Adrenal gland (tissue), 12 donors: ENCODE data around the gene ARPIN. TPM values are rescaled to one million over a fixed set of nuclear protein-coding genes. Genes with fewer than 3 reads are reported as not detected.
"Not testable (repeated sequence)": the region's sequence is repeated elsewhere in the genome, so short reads cannot be mapped to it uniquely, and the experiment has no call there.

Experiments
- DNase-seq, 7 donors: peaks; one replicate each; pipeline ENCODE4 v3.0.0-alpha.2; 2019 to 2020
- H3K27ac ChIP-seq, 5 donors: fragments of 200-600 bp; sonication (generic) in 4 of 5; 1 replicate in 3 of 5; 2 replicates in 2 of 5; pipeline versions ENCODE4 v1.5.1 to v1.8.0; 2016 to 2020; ENCODE audit warnings: mild to moderate bottlenecking in 1 of 5
- H3K27me3 ChIP-seq: fragments of 200-600 bp; 2 replicates; pipeline ENCODE4 v1.8.0; 2021
- H3K36me3 ChIP-seq, 2 donors: fragments of 200-600 bp; replicated peaks in 1 of 2; 1 replicate in 1 of 2; 2 replicates in 1 of 2; pipeline versions ENCODE4 v1.5.1 to v1.8.0; 2018 to 2022
- H3K4me1 ChIP-seq, 2 donors: fragments of 200-600 bp; replicated peaks in 1 of 2; 1 replicate in 1 of 2; 2 replicates in 1 of 2; pipeline versions ENCODE4 v1.5.1 to v1.8.0; 2018 to 2021
- H3K4me3 ChIP-seq, 4 donors: fragments of 200-600 bp; sonication (generic) in 3 of 4; one replicate each; pipeline ENCODE4 v1.5.1; 2016 to 2018
- H3K9me3 ChIP-seq, 3 donors: fragments of 200-600 bp; sonication (generic) in 1 of 3; replicated peaks in 1 of 3; 1 replicate in 2 of 3; 2 replicates in 1 of 3; pipeline versions ENCODE4 v1.5.1 to v1.8.0; 2016 to 2021
- CTCF ChIP-seq, 6 experiments: fragments of 450-650 bp in 4 of 6; fragments of 200-600 bp in 2 of 6; sonication (generic) in 1 of 6; IDR thresholded peaks; 1 replicate in 5 of 6; 2 replicates in 1 of 6; pipeline versions ENCODE4 v1.5.1 to v1.8.0; 2016 to 2021; ENCODE audit warnings: antibody characterized with exemption in 6 of 6, mild to moderate bottlenecking in 2 of 6, moderate library complexity in 1 of 6
- POLR2A ChIP-seq, 2 donors: fragments of 450-650 bp; IDR thresholded peaks; one replicate each; pipeline ENCODE4 v1.6.1; 2017; ENCODE audit warnings: antibody characterized with exemption in 2 of 2, mild to moderate bottlenecking in 2 of 2, moderate library complexity in 1 of 2
- WGBS, 4 donors: extraction: QIAGEN DNeasy Blood & Tissue Kit in 2 of 4; methylation state at CpG; one replicate each; pipeline versions ENCODE4 v1.1.5 to v1.1.7; 2013 to 2017; 5-methylcytosine and 5-hydroxymethylcytosine counted together
- intact Hi-C, 2 donors: fragments of 100-400 bp; cut with DNase I; formaldehyde crosslinking; loops; one replicate each; pipeline versions ENCODE4 v1.14.1 to v1.15.0; 2022 to 2023
- polyA plus RNA-seq, 3 donors: library from polyadenylated mRNA; stranded (reverse); fragments of 200-250 nt in 2 of 3; fragments of 350-450 nt in 1 of 3; fragmentation: Illumina TruSeq in 1 of 3; extraction: RNeasy Lipid Tissue Mini Kit (QIAGEN cat#74804) in 1 of 3; gene quantifications; one replicate each; pipeline ENCODE4 v1.2.3, GENCODE V29; 2013 to 2014
- total RNA-seq, 9 donors: library from RNA; depleted of rRNA in 4 of 9; stranded (reverse); fragments of >200 nt in 4 of 9; fragments of 120-200 nt in 1 of 9; fragmentation: NEBNext Ultra II Directional in 1 of 9; extraction: Animal tissue kit (Norgen Biotek cat#: 25700) in 1 of 9; gene quantifications; one replicate each; pipeline versions ENCODE4 v1.1.0 to v1.2.4, GENCODE V29; 2013 to 2023
- donor health status: healthy with polysubstance abuse.
- donor health status: Bipolar disorder and iron deficiency.
- donor health status: DM: yes; HTN: yes; CAD: no.
- donor health status: DM: no; HTN: no; CAD: no.
- donor health status: DM: no; HTN: no; CAD: no.
- donor health status: DM: yes; HTN: yes; CAD: no.

The ARPIN gene
- total and polyA plus RNA-seq, 12 donors, result 5.6 to 18.2 (median 9.1) TPM

GRCh38 chr15:89948796-89949195 lies 36.0 kb upstream of the ARPIN start:
- 66 to 76% (median 71%) methylated on average over 7 of the region's 7 CpGs for WGBS, 4 donors
- H3K4me3 ChIP-seq, result no peak overlapping the region
- no peaks in the 10 kb centered on the region for H3K27me3 ChIP-seq
- no peak for DNase-seq
- intact Hi-C loops, result no loop called here
- TF ChIP-seq POLR2A (IDR thresholded peaks at IDR 0.05), result no peak
- TF ChIP-seq CTCF (IDR thresholded peaks at IDR 0.05), result no peak
- no peaks in the 10 kb centered on the region for H3K36me3 ChIP-seq
- H3K27ac ChIP-seq, result no peak overlapping the region
- no peaks in the 10 kb centered on the region for H3K9me3 ChIP-seq
- H3K4me1 ChIP-seq, result no peaks in the 10 kb centered on the region

- H3K27ac ChIP-seq, result no peak overlapping the region
- no peaks in the 10 kb centered on the region for H3K9me3 ChIP-seq
- intact Hi-C loops, result no loop called here
- no peak for DNase-seq
- no peak overlapping the region for H3K4me3 ChIP-seq
- TF ChIP-seq POLR2A (IDR thresholded peaks at IDR 0.05) (no peak), CTCF (IDR thresholded peaks at IDR 0.05) (no peak)
- H3K4me1 ChIP-seq, result no peaks in the 10 kb centered on the region
- 79 to 92% (median 82%) methylated on average over 3 of the region's 3 CpGs for WGBS, 4 donors
- H3K36me3 ChIP-seq, result no peaks in the 10 kb centered on the region
- H3K27me3 ChIP-seq, result no peaks in the 10 kb centered on the region
These were observed 34.6 kb upstream of the ARPIN start for GRCh38 chr15:89947385-89947784.

GRCh38 chr15:89946681-89947299 lies 34.0 kb upstream of the ARPIN start:
- DNase-seq, result no peak
- H3K27ac ChIP-seq, result no peak overlapping the region
- no peaks in the 10 kb centered on the region for H3K27me3 ChIP-seq
- H3K9me3 ChIP-seq, result no peaks in the 10 kb centered on the region
- H3K4me1 ChIP-seq, result no peaks in the 10 kb centered on the region
- WGBS, 4 donors, result 81 to 91% (median 85%) methylated on average over 6 of the region's 6 CpGs
- no peaks in the 10 kb centered on the region for H3K36me3 ChIP-seq
- TF ChIP-seq POLR2A (IDR thresholded peaks at IDR 0.05) (no peak), CTCF (IDR thresholded peaks at IDR 0.05) (no peak)
- intact Hi-C loops, result no loop called here
- H3K4me3 ChIP-seq, result no peak overlapping the region

GRCh38 chr15:89943721-89944120 lies 31.0 kb upstream of the ARPIN start:
- WGBS, 4 donors, result 82 to 91% (median 88%) methylated on average over 6 of the region's 6 CpGs
- intact Hi-C loops, H3K4me1 ChIP-seq, H3K36me3 ChIP-seq, H3K9me3 ChIP-seq, DNase-seq, H3K27ac ChIP-seq, H3K27me3 ChIP-seq, H3K4me3 ChIP-seq: not testable (repeated sequence)

GRCh38 chr15:89939910-89940309 lies 27.2 kb upstream of the ARPIN start:
- Histone ChIP-seq H3K4me1 (no peaks in the 10 kb centered on the region), H3K27ac (no peak overlapping the region), H3K4me3 (no peak overlapping the region), H3K27me3 (no peaks in the 10 kb centered on the region), H3K36me3 (no peaks in the 10 kb centered on the region), H3K9me3 (no peaks in the 10 kb centered on the region)
- intact Hi-C loops, result no loop called here
- no peak for DNase-seq
- TF ChIP-seq POLR2A (IDR thresholded peaks at IDR 0.05) (no peak), CTCF (IDR thresholded peaks at IDR 0.05) (no peak)
- WGBS, 4 donors, result 76 to 89% (median 84%) methylated on average over 3 of the region's 3 CpGs

- H3K27me3 ChIP-seq, DNase-seq, H3K4me1 ChIP-seq, H3K27ac ChIP-seq, H3K9me3 ChIP-seq, intact Hi-C loops, H3K4me3 ChIP-seq, H3K36me3 ChIP-seq: not testable (repeated sequence)
- 65 to 81% (median 73%) methylated on average over 2 of the region's 2 CpGs for WGBS, 4 donors
These were observed 26.6 kb upstream of the ARPIN start for GRCh38 chr15:89939377-89939776.
